Prostate gland (tissue), 2 donors: ENCODE measurements around the gene SLC22A1. TPM values are rescaled to one million over a fixed set of nuclear protein-coding genes. Genes with fewer than 3 reads are reported as not detected.

Source experiments
- DNase-seq: peaks from one replicate; pipeline ENCODE4 v3.0.0-alpha.2; 2019; ENCODE audit warnings: low spot score
- H3K27ac ChIP-seq, 2 donors: fragments of 200-600 bp; sonication (generic); 2 replicates each; pipeline ENCODE4 v1.5.1; 2017 to 2019
- H3K27me3 ChIP-seq: fragments of 200-600 bp; sonication (generic); replicated peaks from 2 replicates; pipeline ENCODE4 v1.5.1; 2019; ENCODE audit not compliant: insufficient read depth
- H3K36me3 ChIP-seq, 2 donors: fragments of 200-600 bp; sonication (generic); 1 replicate in 1 of 2; 2 replicates in 1 of 2; pipeline versions ENCODE4 v1.5.1 to v1.8.1; 2017 to 2019
- H3K4me1 ChIP-seq: fragments of 200-600 bp; sonication (generic); replicated peaks from 2 replicates; pipeline ENCODE4 v1.5.1; 2019
- H3K4me3 ChIP-seq, 2 donors: fragments of 200-600 bp; sonication (generic); 2 replicates each; pipeline ENCODE4 v1.5.1; 2017 to 2019
- H3K9me3 ChIP-seq: fragments of 200-600 bp; sonication (generic); 2 replicates; pipeline ENCODE4 v1.5.1; 2017
- POLR2A ChIP-seq: fragments of 450-650 bp; IDR thresholded peaks from one replicate; pipeline ENCODE4 v1.6.1; 2016; ENCODE audit warnings: antibody characterized with exemption, mild to moderate bottlenecking
- POLR2AphosphoS5 ChIP-seq: sonication (generic); formaldehyde crosslinking; IDR thresholded peaks from one replicate; pipeline ENCODE4 v1.6.1; 2017; ENCODE audit warnings: antibody characterized with exemption
- WGBS: methylation state at CpG from one replicate; pipeline ENCODE4 v1.1.5; 2018; 5-methylcytosine and 5-hydroxymethylcytosine counted together
- intact Hi-C: fragments of 100-400 bp; cut with DNase I; formaldehyde crosslinking; loops from one replicate; pipeline ENCODE4 v1.14.2; 2022
- total RNA-seq, 2 donors: library from RNA; depleted of rRNA; stranded (reverse); fragments of >200 nt; gene quantifications; one replicate each; pipeline ENCODE4 v1.1.0, GENCODE V29; 2016
- TF ChIP-seq, protein P1 (sequence below), 4 experiments: fragments of 200-600 bp in 2 of 4; fragments of 450-650 bp in 2 of 4; sonication (generic) in 2 of 4; IDR thresholded peaks; 1 replicate in 3 of 4; 2 replicates in 1 of 4; pipeline ENCODE4 v1.5.1; 2016 to 2019; ENCODE audit warnings: antibody characterized with exemption in 4 of 4, mild to moderate bottlenecking in 2 of 4, moderate library complexity in 2 of 4

The SLC22A1 gene
- total RNA-seq, 2 donors from 2014 or later, result 0.80 to 4.4 TPM

DNA sequence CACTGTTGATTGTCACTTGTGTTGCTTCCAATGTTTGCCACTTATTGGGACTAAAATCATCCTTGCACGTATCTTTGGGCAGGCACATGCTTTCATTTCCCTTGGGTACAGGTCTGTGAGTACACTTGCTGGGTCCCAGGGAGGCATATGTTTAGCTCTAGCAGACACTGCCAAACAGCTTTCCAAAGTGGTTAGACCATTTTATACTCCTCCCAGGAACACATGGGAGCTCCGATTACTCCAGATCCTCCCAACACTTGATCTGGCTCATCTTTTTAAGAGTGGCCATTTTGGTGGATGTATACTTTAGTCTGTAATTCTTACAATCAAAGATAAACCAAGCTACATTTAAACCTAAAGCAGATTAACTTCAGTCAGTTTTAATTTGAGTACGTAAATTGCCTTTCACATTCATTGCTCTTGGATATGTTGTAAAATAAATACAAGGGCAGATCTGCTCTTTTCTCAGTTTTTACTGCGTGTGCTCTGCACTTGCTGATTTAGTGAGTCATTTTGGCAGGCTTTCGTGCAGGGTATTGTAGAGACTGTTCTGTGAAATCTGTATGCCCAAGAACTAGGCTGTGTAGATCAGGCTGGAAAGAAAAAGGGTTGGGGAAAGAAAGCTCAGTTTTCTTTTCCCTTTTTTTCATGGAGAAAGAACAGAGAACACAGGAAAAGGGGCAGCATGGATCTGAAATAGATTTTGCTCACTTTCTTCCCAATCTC lies 19.5 kb downstream of the SLC22A1 start:
- TF ChIP-seq POLR2A (no peak), POLR2AphosphoS5 (peak; percentile 90)
- Histone ChIP-seq H3K27me3 (no peaks in the 10 kb centered on the region), H3K9me3 (no peaks in the 10 kb centered on the region), H3K4me1 (peaks cover 31% of the 10 kb centered on the region), H3K36me3 (no peaks in the 10 kb centered on the region), H3K27ac (peak overlapping the region; percentile 88 to 91), H3K4me3 (no peak overlapping the region)
- intact Hi-C loops, result loop anchor here (5.0 kb wide), 1 partner anchor 206 kb away; the partner anchor contains the start of gene SLC22A3
- 16% methylated on average over 5 of the region's 5 CpGs for WGBS
- peak; percentile 78 for DNase-seq

DNA sequence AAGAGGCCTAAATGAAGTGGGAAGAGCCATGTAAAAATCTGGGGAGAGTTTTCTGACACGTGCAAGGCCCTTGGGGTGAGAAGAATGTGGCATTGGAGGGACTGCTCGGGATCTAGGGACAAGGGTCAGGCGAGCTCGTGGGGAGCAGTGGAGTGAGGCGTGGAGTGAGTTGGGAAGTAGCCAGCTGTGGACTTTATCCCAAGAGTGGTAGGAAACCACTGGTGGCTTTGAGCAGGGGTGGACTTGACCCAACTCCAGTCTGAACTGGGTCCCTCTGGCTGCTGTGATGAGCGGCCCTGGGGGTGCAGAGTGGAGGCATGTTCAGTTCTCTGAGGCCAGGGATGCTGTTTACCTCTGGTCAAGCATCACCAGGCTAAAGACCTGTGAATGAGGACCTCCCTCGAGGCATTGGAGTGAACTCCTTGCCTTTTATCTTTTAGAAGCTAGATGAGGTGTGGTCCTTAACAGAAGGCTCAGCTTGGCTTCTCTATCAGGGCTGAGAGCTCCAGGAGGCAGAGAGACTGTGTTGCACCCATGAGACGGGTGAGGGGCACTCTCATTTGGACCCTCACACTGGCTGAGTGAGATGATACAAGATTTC lies 20.6 kb downstream of the SLC22A1 start:
- 92% methylated on average over 8 of the region's 8 CpGs for WGBS
- intact Hi-C loops, result loop anchor here (5.0 kb wide), 1 partner anchor 205 kb away; the partner anchor contains the start of gene SLC22A3
- H3K27ac ChIP-seq, result peak overlapping the region; percentile 88 to 91

DNA sequence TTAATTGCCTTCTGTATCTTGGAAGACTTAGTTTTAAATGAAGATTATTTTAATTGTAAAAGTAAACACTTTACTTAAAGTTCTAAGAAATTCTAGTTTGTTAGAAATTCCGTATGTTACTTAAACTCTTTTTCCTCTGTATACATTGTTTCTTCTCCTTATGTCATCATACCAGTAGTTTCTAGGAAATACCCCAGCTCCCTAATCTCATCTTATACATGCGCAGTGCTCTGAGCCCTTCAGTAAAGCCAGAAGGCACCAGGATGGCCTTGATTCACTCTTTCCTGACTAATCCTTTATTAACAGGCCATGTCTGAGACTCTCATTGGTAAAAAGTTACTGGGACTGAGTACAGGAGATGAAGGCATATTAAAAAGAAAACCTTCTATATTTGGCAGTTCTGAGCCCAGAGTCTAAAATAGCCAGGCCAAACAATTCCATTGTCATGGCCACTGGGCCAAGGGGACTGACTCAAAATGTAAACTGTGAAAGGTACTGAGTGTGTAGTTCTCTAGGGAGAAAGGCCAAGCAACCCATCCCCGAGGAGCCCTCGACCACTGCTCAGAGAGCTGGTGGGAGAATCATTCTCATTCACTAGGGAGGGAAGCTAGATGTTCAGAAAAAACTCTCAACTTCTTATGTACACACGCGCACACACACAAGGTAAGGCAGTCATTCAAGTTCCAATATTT lies 25.0 kb downstream of the SLC22A1 start:
- Histone ChIP-seq H3K27me3 (no peaks in the 10 kb centered on the region), H3K9me3 (no peaks in the 10 kb centered on the region), H3K4me1 (peaks cover 11% of the 10 kb centered on the region), H3K27ac (peak overlapping the region; percentile 45 to 57), H3K4me3 (no peak overlapping the region), H3K36me3 (no peaks in the 10 kb centered on the region)
- no peak for DNase-seq
- intact Hi-C loops, result loop anchor here (2.0 kb wide), 1 partner anchor 284 kb away; no protein-coding TSS in a partner anchor
- 75% methylated on average over 6 of the region's 6 CpGs for WGBS
- peak; percentile 3 for TF ChIP-seq POLR2AphosphoS5
- TF ChIP-seq, protein P1, sequence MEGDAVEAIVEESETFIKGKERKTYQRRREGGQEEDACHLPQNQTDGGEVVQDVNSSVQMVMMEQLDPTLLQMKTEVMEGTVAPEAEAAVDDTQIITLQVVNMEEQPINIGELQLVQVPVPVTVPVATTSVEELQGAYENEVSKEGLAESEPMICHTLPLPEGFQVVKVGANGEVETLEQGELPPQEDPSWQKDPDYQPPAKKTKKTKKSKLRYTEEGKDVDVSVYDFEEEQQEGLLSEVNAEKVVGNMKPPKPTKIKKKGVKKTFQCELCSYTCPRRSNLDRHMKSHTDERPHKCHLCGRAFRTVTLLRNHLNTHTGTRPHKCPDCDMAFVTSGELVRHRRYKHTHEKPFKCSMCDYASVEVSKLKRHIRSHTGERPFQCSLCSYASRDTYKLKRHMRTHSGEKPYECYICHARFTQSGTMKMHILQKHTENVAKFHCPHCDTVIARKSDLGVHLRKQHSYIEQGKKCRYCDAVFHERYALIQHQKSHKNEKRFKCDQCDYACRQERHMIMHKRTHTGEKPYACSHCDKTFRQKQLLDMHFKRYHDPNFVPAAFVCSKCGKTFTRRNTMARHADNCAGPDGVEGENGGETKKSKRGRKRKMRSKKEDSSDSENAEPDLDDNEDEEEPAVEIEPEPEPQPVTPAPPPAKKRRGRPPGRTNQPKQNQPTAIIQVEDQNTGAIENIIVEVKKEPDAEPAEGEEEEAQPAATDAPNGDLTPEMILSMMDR (IDR thresholded peaks at IDR 0.05), result no peak

More for the DNA sequence above, 20.6 kb downstream of the SLC22A1 start:
- H3K4me3 ChIP-seq, result no peak overlapping the region
- H3K36me3 ChIP-seq, result no peaks in the 10 kb centered on the region
- peaks cover 23% of the 10 kb centered on the region for H3K4me1 ChIP-seq
- TF ChIP-seq POLR2AphosphoS5 (no peak), POLR2A (no peak)
- TF ChIP-seq, protein P1 (IDR thresholded peaks at IDR 0.05), result no peak
- H3K9me3 ChIP-seq, result no peaks in the 10 kb centered on the region
- no peaks in the 10 kb centered on the region for H3K27me3 ChIP-seq
- no peak for DNase-seq

DNA sequence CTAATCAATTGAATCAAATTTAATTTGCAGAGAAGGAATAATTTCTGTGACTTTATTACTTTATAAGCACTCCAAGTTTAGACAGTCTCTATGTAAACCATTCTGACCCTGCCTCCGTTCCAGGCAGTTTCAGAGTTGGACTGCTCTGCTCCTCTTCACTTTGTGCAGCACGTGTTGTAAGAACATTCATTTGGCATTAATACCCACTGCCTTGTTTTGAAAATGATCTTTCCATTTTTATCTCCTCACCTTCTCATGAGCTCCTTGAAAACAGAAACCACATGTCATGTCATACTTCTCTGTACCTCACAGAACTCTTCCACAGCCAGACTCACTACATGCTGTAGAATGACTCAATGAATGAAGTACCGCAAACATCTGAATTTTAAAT lies 25.5 kb downstream of the SLC22A1 start:
- H3K4me1 ChIP-seq, result peaks cover 7% of the 10 kb centered on the region
- WGBS, result 41% methylated on average over 3 of the region's 3 CpGs
- no peaks in the 10 kb centered on the region for H3K36me3 ChIP-seq
- intact Hi-C loops, result loop anchor here (2.0 kb wide), 1 partner anchor 284 kb away; no protein-coding TSS in a partner anchor
- no peaks in the 10 kb centered on the region for H3K27me3 ChIP-seq
- no peak overlapping the region for H3K4me3 ChIP-seq
- DNase-seq, result no peak
- no peaks in the 10 kb centered on the region for H3K9me3 ChIP-seq
- peak overlapping the region; percentile 45 to 57 for H3K27ac ChIP-seq
- no peak for TF ChIP-seq POLR2A
- peak; percentile 28 for TF ChIP-seq POLR2AphosphoS5

DNA sequence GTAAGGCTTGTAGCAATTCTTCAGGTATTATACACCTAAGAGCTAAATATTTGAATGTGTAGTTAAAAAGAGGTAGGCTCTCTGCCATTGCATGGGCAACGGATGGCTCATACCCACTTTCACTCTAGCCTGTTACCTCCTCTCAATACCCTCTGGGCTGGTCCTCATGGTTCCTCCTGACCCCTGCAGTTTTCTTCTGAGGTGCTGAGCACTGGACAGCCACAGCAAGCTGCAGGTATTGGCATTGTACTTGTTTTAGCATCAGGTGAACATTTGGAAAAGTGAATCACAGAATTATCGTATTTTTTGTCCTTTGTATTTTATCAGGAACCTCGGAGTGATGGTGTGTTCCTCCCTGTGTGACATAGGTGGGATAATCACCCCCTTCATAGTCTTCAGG lies 32.9 kb downstream of the SLC22A1 start:
- Histone ChIP-seq H3K27me3 (no peaks in the 10 kb centered on the region), H3K9me3 (no peaks in the 10 kb centered on the region), H3K27ac (no peak overlapping the region), H3K36me3 (no peaks in the 10 kb centered on the region), H3K4me3 (no peak overlapping the region), H3K4me1 (no peaks in the 10 kb centered on the region)
- intact Hi-C loops, result no loop called here
- TF ChIP-seq, protein P1 (IDR thresholded peaks at IDR 0.05), result no peak
- TF ChIP-seq POLR2AphosphoS5 (no peak), POLR2A (no peak)
- DNase-seq, result no peak
- whole genome bisulfite sequencing, result 96% methylated on average over 3 of the region's 3 CpGs
